ENCODE data around the gene HERC2.

The HERC2 gene

DNA sequence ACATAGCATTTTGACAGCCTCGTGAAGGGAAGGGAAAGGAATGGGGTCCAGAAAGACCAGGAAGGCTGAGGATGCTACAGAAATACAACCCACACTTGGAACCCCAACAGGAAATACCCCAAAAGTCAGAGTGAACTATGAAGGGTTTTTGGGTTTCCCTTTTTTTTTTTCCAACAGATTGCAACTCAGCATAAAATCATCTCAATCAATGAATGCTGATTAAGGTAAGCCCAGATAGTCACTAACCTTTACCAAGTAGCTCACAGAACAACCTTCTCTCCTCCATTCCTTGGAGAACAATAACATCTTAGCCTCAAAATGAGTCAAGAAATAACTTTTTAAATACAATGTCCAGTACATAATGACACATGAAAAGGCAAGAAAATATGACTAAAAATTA lies 129.2 kb downstream of the HERC2 start:
- no peak for TF ChIP-seq CTCF (IDR thresholded peaks at IDR 0.05)
- no peak for TF ChIP-seq ZFX (IDR thresholded peaks at IDR 0.05; ENCODE audit: borderline replicate concordance)
- H3K27ac ChIP-seq: no peak overlapping the region

DNA sequence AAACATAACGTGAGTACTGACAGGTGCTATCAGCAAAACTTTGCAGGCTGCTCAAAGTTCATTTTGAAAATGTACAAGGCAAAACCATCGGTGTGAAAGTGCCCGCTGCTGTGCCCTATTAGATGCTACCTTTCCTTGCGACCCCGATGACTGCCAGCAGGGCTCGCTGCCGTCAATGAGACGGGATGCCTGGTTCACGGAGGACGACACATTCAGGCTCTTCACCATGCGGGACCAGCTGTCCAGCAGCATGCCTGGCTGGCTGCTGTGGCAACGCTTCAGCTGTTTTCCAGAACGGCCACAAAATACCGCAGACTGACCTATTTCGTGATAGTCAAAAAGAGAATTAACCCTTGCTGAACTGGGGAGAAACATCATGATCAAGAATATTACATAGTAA lies 130.1 kb downstream of the HERC2 start:
- TF ChIP-seq CTCF (IDR thresholded peaks at IDR 0.05) (no peak), ZFX (IDR thresholded peaks at IDR 0.05; ENCODE audit: borderline replicate concordance) (no peak)
- no peak overlapping the region for H3K27ac ChIP-seq

DNA sequence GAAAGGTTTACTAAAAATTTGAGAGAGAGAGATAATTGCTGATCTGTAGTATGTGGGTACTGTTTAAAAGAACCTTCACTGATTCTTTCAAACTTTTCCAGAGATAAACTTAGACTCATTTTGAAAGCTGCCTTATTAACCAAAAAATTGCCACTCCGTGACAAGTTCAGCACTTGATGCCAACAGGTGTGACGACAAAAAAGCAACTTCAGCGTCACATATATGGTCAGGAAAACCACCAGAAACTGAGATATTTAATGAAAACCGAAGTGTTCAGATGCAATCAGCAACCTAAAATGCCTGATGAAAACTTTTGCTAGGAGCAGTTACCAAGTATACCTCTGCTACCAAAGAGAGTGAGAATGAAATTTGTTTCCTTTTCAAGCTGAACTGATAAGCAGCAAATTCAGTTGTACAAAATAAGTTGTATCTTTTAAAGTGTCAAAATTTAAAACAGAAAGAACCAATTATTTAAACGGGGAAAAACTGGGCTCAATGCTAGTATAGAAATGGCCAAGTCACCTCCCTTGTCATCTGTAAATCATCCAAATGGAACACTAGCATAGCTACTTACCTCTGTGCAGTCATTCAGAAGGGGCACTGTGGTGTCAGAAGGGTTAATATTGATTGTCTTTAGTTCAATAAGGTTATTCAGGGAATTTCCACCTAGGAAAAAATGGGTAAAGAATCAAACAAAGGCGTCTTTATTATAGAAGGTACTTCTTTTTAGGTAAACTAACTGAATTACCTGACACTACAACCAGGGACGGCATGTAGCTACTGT lies 131.4 kb downstream of the HERC2 start:
- TF ChIP-seq ZFX (IDR thresholded peaks at IDR 0.05; ENCODE audit: borderline replicate concordance): no peak
- TF ChIP-seq CTCF (IDR thresholded peaks at IDR 0.05): no peak
- no peak overlapping the region for H3K27ac ChIP-seq

- TF ChIP-seq CTCF (IDR thresholded peaks at IDR 0.05) (no peak), ZFX (IDR thresholded peaks at IDR 0.05; ENCODE audit: borderline replicate concordance) (no peak)
- H3K27ac ChIP-seq: no peak overlapping the region
These were observed 136.7 kb downstream of the HERC2 start for GRCh38 chr15:28185148-28185895.

DNA sequence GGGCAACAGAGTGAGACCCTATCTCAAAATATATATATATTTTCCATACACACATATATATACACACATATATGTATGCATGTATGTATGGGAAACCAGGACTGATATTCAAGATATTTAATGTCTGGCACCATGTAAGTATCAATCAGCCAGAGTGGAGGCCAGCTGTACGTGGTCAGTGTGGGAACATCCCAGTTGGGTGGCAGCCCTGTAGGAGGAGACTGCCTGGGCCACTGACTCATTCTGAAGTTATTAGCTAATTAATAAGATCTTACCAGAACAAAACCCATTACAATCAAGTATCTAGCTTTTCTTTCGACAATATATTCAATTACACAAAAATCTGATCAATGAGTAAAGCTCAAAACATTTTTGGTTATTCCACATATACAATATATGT lies 137.8 kb downstream of the HERC2 start:
- H3K27ac ChIP-seq: no peak overlapping the region
- TF ChIP-seq ZFX (IDR thresholded peaks at IDR 0.05; ENCODE audit: borderline replicate concordance) (no peak), CTCF (IDR thresholded peaks at IDR 0.05) (no peak)

DNA sequence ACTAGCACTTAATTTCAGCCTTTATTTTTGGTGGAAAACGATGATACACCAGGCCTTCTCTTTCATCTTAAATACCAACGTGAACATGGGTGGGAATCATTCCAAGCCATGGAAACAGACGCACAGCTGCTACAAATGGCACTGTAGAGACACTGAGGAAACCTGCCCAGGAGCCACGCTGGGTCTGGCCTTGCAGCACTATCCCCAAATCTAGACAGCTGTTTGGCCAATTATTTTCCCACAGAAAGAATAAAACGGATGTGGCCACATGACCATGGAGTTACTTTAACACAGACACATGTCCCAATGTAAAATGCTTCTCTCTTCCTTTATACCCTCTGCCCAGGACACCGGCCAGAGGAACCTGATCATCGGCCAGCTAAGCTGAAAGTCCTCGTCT lies 139.2 kb downstream of the HERC2 start:
- H3K27ac ChIP-seq: no peak overlapping the region
- TF ChIP-seq CTCF (IDR thresholded peaks at IDR 0.05) (no peak), ZFX (IDR thresholded peaks at IDR 0.05; ENCODE audit: borderline replicate concordance) (no peak)

DNA sequence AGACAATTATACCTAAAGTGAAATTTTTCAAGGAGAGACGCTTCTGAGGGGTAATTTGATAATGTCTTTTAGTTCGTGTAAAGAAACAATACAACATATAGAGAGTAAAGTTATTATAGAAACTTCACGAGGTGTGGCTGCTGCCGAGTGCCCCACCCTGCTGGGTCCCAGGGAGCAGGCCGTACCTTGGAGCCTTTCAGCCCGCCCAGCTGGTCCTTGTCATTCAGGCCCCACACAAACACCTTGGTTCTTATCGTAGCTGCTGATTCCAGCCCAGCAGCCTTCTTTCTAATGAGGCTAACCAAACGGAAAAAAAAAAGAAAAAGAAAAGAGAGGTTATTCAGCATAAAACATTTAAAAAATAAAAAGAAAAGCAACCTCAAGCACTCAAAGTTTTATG lies 139.8 kb downstream of the HERC2 start:
- no peak for TF ChIP-seq ZFX (IDR thresholded peaks at IDR 0.05; ENCODE audit: borderline replicate concordance)
- H3K27ac ChIP-seq: no peak overlapping the region
